ENCODE measurements around the gene SPAG16. TPM values are rescaled to one million over a fixed set of nuclear protein-coding genes. Genes with fewer than 3 reads are reported as not detected.
A peak's percentile ranks its signal among the peaks of the same experiment; 100 is the strongest.
"Not testable (repeated sequence)": the region's sequence is repeated elsewhere in the genome, so short reads cannot be mapped to it uniquely, and the experiment has no call there.

SPAG16 gene
- total RNA-seq, 1 donor from 2014 or later = 60.7 TPM

GRCh38 chr2:213998976-213999375, 714.7 kb downstream of the SPAG16 start:
- not testable (repeated sequence) for DNase-seq (ENCODE audit: low read depth)

- DNase-seq (ENCODE audit: low read depth) = no peak
Measured at GRCh38 chr2:214004463-214004862, 720.2 kb downstream of the SPAG16 start.

- no peak for DNase-seq (ENCODE audit: low read depth)
Measured at GRCh38 chr2:214005337-214005736, 721.1 kb downstream of the SPAG16 start.

- DNase-seq (ENCODE audit: low read depth) = peak; percentile 55
Measured at GRCh38 chr2:214006601-214007000, 722.3 kb downstream of the SPAG16 start.

GRCh38 chr2:214011676-214012075, 727.4 kb downstream of the SPAG16 start:
- DNase-seq (ENCODE audit: low read depth) = no peak

- no peak for DNase-seq (ENCODE audit: low read depth)
Measured at GRCh38 chr2:214014551-214015220, 730.4 kb downstream of the SPAG16 start.

GRCh38 chr2:214019229-214019972, 735.1 kb downstream of the SPAG16 start:
- DNase-seq (ENCODE audit: low read depth) = peak; percentile 96

GRCh38 chr2:214019973-214020345, 735.7 kb downstream of the SPAG16 start:
- peak; percentile 2 for DNase-seq (ENCODE audit: low read depth)

GRCh38 chr2:214029190-214029589, 744.9 kb downstream of the SPAG16 start:
- DNase-seq (ENCODE audit: low read depth) = no peak

- no peak for DNase-seq (ENCODE audit: low read depth)
Measured at GRCh38 chr2:214031566-214031965, 747.3 kb downstream of the SPAG16 start.

- no peak for DNase-seq (ENCODE audit: low read depth)
Measured at GRCh38 chr2:214034417-214034816, 750.2 kb downstream of the SPAG16 start.

GRCh38 chr2:214035091-214035852, 751.0 kb downstream of the SPAG16 start:
- DNase-seq (ENCODE audit: low read depth) = no peak

GRCh38 chr2:214035921-214036320, 751.7 kb downstream of the SPAG16 start:
- DNase-seq (ENCODE audit: low read depth) = no peak

- DNase-seq (ENCODE audit: low read depth) = no peak
Measured at GRCh38 chr2:214038186-214038585, 753.9 kb downstream of the SPAG16 start.

- DNase-seq (ENCODE audit: low read depth) = no peak
Measured at GRCh38 chr2:214050731-214051130, 766.5 kb downstream of the SPAG16 start.

- DNase-seq (ENCODE audit: low read depth) = no peak
Measured at GRCh38 chr2:214051585-214051984, 767.3 kb downstream of the SPAG16 start.

GRCh38 chr2:214052235-214052634, 768.0 kb downstream of the SPAG16 start:
- DNase-seq (ENCODE audit: low read depth) = no peak

GRCh38 chr2:214057986-214058385, 773.7 kb downstream of the SPAG16 start:
- peak; percentile 76 for DNase-seq (ENCODE audit: low read depth)

- not testable (repeated sequence) for DNase-seq (ENCODE audit: low read depth)
Measured at GRCh38 chr2:214062279-214062678, 778.0 kb downstream of the SPAG16 start.

- no peak for DNase-seq (ENCODE audit: low read depth)
Measured at GRCh38 chr2:214064471-214064870, 780.2 kb downstream of the SPAG16 start.

GRCh38 chr2:214066862-214067261, 782.6 kb downstream of the SPAG16 start:
- no peak for DNase-seq (ENCODE audit: low read depth)

GRCh38 chr2:214069254-214069653, 785.0 kb downstream of the SPAG16 start:
- peak; percentile 99 for DNase-seq (ENCODE audit: low read depth)

- no peak for DNase-seq (ENCODE audit: low read depth)
Measured at GRCh38 chr2:214075456-214075855, 791.2 kb downstream of the SPAG16 start.
